DMS53 (cell line): ENCODE data around the gene CLEC6A.
A peak's percentile ranks its signal among the peaks of the same experiment; 100 is the strongest.
"Not testable (repeated sequence)": the region's sequence is repeated elsewhere in the genome, so short reads cannot be mapped to it uniquely, and the experiment has no call there.

ENCODE experiments used
- DNase-seq: peaks from one replicate; lab custom pipeline; 2025; lab: John Stamatoyannopoulos, UW

The CLEC6A gene

DNA sequence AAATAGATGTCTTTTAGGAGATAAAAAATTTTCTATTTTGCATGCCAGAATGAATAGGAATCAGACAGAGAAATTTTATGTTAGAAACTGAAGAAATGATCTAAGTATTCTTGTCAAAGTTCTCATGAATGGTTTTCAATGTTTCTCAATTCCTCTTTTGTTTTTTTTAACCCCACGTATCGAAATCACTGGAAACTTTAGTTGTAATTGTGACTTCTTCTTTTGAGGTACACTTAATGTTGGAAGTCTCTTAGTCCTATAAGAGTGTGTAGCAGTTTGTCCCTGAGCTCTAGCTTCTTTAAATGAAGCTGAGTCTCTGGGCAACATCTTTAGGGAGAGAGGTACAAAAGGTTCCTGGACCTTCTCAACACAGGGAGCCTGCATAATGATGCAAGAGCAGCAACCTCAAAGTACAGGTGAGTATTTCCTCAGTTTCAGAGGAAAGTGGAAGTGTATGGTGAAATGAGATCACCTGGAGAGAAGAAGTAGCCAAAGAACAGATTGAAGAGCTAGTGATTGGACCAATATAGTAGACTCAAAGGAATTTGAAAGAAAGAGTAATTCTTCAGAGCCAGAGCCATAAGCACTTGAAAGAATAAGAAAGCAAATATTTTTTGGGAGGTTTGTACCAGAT lies at the start of gene CLEC6A:
Gene CLEC6A (plus strand): TSS at position 236 of the 634 bp plus-strand sequence. CDS start 150 bp downstream, at position 386.
- DNase-seq, result no peak

DNA sequence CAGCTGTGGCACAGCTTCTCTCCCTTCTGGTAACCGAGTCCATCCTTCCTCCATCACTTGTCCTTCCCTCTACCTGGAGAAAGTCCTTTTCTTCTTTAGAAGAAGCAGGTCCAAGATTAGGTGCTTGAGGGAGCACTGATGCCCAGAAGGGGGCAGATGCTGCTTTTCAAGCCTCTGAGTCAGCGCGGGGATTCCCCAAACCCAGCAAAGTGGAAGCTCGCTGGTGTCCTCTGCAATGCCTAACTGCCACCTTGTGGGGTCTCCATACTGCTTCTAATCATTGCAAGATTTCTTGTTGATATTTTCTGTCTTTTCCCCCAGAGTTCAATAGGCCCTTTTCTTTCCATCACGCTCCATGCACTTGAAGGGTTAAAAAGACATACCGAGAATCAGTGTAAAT lies 36.2 kb upstream of the CLEC6A start:
- DNase-seq, result not testable (repeated sequence)

DNA sequence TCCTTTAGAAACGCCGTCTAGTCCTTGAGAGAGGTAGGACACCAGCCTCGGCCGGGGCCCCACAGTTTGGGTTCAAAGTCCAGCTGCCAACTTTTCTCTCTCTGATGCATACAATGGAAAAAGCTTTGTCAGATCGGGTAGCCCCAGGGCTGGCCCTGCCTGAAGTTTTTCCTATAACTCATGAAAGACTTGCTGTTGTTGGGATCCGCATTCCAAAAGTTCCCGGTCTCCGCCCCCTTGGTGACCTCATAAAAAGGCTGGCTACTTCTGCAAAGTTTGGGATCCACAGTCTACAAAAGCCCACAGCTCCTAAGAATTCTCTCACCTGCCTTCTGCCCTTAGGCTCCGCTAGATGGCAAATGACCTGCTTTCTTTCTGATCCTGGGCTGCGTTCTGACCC lies 35.3 kb upstream of the CLEC6A start:
- DNase-seq, result no peak

DNA sequence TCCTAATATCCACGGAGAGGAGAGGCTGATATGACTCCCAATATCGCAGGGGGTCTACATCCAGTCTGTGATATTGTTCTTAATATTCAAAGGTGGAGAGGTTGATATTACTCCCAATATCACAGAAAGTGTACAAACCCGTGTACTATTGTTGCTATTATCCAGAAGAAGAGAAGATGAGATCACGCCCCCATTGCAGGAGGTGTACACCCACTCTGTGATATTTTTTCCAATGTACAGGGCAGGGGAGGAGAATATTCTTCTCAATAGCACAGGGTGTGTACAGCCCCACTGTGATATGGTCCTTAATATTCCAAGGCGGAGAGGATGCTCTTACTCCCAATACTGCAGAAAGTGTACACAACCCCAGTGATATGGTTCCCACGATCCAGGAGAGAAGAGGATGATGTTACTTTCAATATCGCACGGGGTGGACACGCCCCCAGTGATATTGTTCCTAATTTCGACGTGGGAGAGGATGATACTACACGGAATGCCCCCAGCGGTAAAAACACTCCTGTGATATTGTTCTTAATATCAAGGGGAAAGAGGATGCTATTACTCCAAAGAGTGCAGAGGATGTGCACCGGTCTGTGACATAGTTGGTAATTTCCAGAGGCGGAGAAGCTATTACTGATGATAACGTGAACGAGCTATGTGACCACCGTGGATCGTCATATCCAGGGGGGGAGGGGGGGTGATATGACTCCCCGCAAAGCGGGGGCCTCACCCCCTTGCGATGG lies 11.1 kb upstream of the CLEC6A start:
- peak; percentile 59 for DNase-seq

DNA sequence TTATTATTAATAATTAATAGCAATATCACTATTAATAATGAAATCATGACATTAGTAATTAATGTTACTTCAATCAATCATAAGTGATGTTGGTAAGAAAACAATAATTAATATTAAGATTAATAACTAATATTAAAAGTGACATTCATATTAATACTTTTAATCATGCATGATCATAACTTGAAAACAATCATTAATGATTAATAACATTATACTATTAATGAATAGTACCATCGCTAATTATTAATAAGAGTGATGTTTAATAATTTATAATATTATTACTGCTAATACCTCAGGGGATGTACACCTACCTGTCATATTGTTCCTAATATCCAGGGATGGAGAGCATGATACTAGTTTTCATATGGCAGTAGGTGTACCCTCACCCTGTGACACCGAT lies 10.0 kb upstream of the CLEC6A start:
- DNase-seq, result no peak

DNA sequence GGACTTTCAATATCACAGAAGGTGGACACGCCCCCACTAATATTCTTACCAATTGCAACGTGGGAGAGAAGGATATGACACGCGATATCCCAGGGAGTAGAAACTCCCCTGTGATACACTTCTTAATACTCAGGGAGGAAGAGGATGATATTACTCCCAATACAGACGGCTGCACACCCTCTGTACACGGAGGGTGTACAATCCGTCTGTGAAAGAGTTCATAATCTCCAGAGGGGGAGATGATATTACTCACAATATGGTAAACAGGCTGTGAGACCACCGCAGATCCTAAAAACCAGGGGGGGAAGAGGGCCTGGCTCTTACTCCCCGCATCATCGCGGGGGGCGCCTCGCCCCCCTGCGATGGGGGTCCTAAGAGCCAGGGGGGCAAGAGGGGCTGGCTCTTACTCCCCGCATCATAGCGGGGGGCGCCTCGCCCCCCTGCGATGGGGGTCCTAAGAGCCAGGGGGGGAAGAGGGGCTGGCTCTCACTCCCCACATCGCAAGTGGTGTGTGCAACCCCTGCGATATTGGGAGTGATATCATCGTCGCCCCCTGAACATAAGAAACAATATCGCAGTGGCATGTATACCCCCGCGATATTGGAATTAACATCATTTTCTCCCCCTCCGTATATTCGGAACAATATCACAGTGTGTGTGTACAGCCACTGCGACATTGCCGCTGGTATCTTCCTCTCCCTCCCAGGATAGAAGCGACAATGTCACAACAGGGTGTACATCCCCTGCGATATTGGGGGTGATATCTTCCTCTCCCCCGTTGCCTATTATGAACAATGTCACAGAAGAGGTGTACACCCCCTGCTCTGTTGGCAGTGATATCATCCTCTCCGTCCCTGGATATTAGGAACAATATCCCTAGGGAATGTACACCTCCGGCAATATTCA lies 8.9 kb upstream of the CLEC6A start:
- no peak for DNase-seq

DNA sequence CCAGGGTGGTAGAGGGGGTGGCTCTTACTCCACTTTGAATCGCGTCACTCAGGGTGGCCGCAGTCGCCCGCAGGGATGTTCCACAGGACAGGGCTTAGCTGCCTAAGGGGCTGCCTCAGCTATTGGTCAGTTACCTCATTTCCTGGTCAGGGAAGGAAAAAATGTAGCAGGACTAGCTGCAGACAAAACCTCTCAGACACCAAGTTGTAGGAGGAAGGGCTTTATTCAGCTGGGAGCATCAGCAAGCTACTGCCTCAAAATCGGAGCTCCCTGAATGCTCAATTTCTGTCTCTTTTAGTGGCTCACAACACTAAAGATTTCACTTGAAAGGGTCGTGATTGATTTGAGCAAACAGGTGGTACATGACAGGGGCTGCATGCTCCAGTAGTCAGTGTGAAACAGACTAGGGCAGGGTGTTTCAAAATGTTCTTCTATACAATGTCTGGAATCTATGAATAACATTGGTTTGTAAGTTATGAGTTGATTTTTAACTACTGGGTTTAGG lies 6.4 kb upstream of the CLEC6A start:
- no peak for DNase-seq

DNA sequence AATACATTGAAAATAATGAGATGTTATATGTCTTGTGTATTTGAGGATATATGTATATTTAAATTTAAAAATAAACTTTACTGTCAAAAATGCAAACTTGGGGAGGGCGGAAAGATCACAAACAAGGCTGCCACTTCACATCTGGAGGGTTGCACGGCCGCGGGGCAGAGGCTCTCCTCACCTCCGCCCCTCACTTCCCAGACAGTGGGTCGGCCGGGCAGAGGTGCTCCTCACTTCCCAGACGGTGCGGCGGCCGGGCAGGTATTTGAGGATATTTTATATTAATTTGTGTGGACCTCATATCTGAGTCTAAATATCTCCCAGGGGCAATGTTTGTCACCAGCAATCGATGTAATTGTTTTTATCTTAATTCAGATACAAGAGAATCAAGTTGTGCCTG lies 3.7 kb upstream of the CLEC6A start:
- no peak for DNase-seq

DNA sequence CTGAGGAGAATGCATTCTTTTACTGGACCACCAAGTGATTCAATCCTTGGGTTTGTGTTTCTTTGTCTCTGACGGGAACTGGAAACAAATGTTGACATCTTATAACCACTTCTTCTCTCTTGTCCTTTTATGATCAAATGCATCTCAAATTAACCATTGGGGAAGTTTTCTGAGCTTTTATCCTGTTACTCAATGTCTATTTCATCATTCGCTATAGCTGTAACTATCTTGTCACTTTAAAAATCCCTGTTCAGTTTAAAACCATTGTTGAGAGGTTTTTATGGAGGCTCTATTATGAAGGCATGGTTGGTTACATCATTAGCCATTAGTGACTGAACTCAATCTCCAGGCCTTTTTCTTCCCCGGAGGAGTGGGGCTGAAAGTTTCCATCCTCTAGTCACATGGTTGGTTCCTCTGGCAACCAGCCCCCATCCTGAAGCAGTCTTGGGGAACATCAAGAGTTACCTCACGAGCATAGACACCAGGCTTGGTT lies 2.7 kb upstream of the CLEC6A start:
- DNase-seq, result no peak

DNA sequence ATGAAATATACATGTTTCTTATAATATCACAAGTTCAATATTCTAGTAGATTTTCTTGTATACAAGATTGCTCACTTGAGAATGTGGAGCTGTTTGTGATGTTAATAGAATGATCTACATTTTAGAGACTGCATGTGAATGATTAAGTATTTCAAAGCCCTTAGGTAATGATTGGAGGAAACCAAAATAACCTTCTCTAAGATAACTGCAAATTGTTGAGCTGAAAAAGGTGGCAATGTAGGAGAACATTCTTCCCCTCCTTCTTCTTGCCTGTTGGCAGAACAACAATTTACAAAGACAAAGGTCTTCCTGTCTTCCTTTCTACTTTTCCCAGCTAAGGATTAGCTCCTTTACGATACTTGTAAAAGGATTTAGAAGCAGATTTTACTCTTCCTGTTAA lies 2.0 kb upstream of the CLEC6A start:
- DNase-seq, result no peak

DNA sequence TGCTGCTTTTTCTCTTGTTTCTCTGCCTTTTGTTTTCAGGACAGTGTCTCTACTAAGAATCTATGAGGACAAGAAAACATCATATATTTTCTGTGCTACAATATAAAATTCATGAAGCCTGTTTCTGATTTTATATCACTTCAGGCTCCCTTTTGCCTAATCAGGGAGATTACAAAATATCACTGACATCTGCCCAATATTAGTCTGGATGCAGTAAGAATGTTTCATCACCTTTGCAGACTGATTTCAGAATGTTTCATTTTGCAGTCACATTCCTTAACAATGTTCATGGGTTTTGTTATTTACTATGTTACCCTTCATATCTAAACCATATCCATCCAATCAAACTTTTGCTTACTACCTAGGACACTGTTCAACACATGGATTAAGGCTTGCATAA lies 491 bp upstream of the CLEC6A start:
- DNase-seq, result no peak

DNA sequence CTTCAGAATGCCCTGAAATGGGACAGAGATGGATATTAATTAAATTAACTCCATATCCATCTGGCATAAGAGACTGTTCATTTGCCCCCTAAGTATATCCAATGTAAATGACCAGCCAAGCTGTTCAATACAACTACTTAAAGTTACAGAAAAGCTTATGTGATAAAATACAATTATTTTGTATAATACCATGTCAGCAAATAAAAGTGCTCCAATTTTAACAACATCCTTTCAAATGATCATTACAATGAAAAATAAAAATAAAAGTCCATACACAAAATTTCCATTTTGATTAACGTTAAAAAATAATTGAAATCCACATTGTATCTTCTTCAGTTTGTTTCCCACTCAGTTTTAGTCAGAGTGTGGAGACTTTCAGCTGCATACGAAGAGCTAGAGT lies 5.7 kb downstream of the CLEC6A start:
- DNase-seq, result no peak

DNA sequence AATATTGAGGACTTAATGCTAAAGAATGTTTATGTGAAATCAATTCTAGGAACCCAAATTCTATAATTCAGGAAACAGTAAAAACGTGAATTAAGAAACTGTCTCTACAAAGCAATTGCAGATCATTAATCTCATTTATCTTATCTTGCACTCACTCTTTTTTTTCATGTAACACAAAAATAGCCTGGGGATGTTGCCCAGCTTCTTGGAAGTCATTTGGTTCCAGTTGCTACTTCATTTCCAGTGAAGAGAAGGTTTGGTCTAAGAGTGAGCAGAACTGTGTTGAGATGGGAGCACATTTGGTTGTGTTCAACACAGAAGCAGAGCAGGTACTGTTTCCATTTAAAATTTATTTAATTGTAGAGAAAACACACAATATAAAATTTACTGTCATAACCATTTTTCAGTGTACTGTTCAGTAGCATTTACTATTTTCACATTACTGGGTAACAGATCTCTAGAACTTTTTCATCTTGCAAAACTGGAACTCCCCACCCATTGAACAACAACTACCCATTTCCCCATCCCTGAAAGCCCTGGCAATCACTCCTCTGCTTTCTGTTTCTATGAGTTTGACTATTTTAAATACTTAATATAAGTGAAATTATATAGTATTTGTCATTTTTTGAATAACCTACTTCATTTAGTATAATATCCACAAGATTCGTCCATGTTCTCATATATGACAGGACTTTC lies 9.7 kb downstream of the CLEC6A start:
- DNase-seq, result no peak

DNA sequence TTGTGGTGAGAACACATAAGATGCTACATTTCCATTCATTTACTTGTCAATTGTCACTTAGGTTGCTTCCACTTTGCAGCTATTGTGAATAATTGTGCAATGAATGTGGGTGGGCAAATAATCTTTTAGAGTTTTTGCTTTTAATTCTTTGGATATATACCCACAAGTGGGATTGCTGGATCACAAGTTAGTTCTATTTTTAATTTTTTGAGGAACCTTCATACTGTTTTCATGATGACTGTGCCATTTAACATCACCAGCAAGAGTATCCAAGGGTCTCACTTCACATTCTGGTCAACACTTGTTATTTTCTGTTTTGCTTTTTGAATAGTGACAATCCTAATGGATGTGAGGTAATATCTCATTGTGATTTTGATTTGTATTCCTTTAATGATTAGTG lies 10.5 kb downstream of the CLEC6A start:
- no peak for DNase-seq

DNA sequence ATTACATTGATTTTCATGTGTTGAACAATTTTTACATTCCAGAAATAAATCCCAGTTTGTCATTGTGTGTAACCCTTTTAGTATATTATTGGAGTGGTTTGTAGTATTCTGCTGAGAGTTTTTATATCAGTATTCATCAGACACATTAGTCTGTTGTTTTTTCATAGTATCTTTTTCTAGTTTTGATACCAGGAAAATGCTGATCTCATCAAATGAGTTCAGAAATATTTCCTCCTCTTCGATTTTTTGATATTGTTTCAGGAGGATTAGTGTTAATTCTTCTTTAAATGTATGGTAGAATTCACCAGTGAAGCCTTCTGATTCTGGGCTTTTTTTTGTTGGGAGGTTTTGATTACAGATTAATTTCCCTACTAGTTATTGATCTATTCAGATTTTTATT lies 15.3 kb downstream of the CLEC6A start:
- no peak for DNase-seq

DNA sequence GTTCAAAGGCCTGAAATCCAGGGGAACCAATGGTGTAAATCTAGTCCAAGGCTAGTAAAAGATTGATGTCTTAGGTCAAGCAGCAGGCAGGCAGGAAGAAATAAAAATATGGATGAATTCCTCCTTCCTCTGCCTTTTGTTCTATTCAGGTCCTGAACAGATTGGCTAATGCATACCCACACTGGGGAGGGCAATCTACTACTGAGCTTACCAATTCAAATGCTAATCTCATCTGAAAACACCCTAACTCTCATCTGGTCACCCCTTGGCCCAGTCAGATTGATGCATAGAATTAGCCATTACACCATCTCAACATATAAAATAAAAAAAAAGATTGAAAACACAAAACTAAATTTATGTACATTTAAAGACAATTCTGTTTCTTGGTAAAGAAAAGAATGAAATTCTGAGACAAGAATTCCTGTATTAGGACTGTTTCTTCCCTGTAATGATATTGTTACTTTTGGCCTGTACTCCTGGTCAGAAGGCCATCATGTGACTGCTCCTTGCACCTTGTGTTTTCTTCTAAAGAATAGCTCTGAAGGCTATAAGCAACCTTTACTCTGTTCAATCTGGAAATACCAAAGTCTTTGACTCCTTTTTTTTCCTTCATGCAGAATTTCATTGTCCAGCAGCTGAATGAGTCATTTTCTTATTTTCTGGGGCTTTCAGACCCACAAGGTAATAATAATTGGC lies 19.9 kb downstream of the CLEC6A start:
- DNase-seq, result no peak

DNA sequence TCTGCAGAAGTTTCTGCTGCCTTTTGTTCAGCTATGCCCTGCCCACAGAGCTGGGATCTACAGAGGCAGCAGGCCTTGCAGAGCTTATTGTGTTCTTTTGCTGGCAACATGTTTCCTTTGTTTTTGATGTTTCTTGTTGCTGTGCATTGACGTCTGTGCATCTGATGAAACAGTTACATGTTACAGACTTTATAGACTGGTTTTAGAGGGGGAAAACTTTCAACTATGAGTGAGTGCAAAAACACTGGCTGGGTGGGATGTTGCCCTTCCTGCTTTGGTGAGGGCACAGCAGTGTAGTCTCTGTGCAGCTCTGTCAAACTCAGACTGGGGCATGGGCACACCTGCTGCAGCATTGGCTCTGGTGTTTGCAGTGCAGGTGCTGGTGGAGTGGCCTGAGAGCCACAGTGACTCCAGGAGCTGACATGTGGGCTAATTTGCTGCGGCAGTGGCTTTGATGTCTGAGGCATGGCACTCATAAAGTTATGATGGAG lies 26.9 kb downstream of the CLEC6A start:
- peak; percentile 45 for DNase-seq

DNA sequence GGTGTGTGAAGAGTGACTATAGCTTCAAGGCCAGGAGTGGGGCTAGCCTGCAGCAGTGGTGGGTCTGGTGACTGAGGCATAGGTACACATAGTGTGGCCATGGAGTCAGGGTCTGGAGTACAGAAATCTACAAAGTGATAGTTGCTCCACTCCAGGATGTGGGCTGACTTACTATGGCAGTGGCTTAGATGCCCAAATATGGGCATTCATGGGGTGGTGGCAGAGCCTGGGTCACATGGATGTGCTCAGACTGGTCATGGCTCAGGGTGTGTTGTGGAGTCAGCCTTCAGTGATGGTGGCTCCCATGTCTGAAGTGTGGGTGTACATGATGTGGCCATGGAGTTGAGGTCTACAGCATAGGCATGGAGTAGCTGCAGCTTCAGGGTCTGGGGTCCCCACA lies 27.3 kb downstream of the CLEC6A start:
- DNase-seq, result peak; percentile 45

DNA sequence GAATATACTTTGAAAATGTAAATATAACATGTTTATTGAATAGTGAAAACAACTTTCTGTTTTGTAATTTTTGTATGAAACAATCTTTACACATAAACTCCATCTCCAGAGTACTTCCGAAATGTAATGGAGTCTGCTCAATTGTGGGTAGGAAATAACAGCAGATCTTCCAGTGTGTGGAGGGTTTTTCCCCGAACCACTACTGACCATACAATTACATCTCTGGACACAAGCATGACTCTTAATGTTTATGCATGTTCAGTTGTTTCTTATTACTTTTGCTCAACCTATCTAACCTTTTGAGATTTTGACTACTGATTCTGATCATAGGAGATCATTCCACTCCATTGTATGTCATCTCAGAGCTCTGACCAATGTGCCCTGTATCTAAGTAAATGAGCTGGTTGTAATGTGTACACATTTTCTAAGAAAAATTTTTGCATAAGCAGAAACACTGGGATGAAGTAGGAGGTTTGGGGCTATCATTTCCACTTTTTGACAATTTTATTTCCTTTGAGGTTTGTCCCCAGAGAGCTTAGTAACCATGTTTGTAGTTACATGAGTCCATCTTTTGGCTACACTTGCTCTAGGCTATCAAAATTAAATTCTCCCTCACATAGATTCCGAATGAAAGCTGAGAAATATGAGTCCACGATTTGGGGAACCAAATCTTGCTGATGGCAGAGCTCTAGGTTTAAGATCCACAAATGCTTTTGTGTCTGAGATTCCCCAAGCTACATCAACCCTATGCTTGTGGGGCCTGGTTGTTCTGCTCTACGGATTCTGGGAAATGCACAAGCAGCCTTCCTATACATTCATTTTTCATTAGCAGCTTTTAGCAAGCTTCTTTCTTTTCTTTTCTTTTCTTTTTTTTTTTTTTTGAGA lies 36.1 kb downstream of the CLEC6A start:
- no peak for DNase-seq

DNA sequence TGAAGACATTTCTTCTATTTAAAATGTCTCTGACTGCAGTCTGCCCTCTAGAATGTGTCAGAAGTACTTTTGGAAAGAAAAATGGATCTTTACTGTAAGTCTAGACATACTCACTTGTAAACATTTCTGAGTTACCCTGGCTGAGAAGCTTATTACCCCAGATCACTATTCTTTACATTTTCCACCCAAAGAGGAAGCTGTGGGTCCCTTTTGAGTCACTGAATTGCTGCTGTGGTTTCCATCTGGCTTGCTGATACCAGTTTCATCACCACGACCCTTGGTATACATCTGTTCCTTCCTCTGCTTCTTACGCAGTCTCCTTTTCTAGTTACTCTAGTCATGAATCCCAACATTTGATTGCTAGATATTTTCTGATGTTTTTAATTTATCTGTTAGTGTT lies 37.3 kb downstream of the CLEC6A start:
- DNase-seq, result no peak
